Measurements from ENCODE around the gene CABP2.
A peak's percentile ranks its signal among the peaks of the same experiment; 100 is the strongest.
"Not testable (repeated sequence)": the region's sequence is repeated elsewhere in the genome, so short reads cannot be mapped to it uniquely, and the experiment has no call there.

Gene CABP2

GRCh38 chr11:67522844-67523555 is at the start of gene CABP2:
Gene CABP2 (minus strand): TSS chr11:67523446. CDS start chr11:67523326, 120 bp downstream.
- no peak for TF ChIP-seq CTCF (IDR thresholded peaks at IDR 0.05; ENCODE audit: low read depth, low read length, missing control alignments)
- H3K4me3 ChIP-seq (ENCODE audit: low read depth, low read length), result no peak within 1 kb of the TSS
- no peak for DNase-seq (ENCODE audit: low read depth)

GRCh38 chr11:67572747-67573419 is 49.6 kb upstream of the CABP2 start:
- DNase-seq (ENCODE audit: low read depth), result no peak
- H3K4me3 ChIP-seq (ENCODE audit: low read depth, low read length), result no peak overlapping the region
- TF ChIP-seq CTCF (IDR thresholded peaks at IDR 0.05; ENCODE audit: low read depth, low read length, missing control alignments), result peak; percentile 82

DNA sequence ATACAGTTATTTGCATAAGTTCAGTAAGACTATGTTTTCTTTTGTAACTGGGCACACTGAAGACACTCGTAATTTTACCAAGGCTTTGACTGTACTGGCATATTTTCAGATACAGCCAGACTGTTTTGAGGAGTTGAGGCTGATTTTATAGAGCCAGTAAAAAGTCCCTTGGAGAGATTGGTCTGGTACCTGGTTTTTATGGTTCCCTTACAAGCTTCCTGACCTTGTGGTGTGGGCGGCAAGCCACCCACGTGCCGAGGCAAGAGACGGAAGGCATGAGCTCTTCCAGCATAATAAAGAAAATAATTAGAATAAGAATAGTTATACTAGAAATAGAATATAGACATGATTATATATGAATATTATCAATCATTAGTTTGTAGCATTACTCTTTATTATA is 49.1 kb upstream of the CABP2 start:
- no peak for DNase-seq (ENCODE audit: low read depth)
- no peak for TF ChIP-seq CTCF (IDR thresholded peaks at IDR 0.05; ENCODE audit: low read depth, low read length, missing control alignments)
- no peak overlapping the region for H3K4me3 ChIP-seq (ENCODE audit: low read depth, low read length)

GRCh38 chr11:67571443-67571842 is 48.2 kb upstream of the CABP2 start:
- no peak for TF ChIP-seq CTCF (IDR thresholded peaks at IDR 0.05; ENCODE audit: low read depth, low read length, missing control alignments)
- DNase-seq (ENCODE audit: low read depth), result no peak
- H3K4me3 ChIP-seq (ENCODE audit: low read depth, low read length), result no peak overlapping the region

GRCh38 chr11:67564230-67564629 is 41.0 kb upstream of the CABP2 start:
- DNase-seq (ENCODE audit: low read depth), result no peak
- no peak overlapping the region for H3K4me3 ChIP-seq (ENCODE audit: low read depth, low read length)

GRCh38 chr11:67563705-67564114 is 40.5 kb upstream of the CABP2 start:
- DNase-seq (ENCODE audit: low read depth); H3K4me3 ChIP-seq (ENCODE audit: low read depth, low read length): not testable (repeated sequence)

More at GRCh38 chr11:67564230-67564629, 41.0 kb upstream of the CABP2 start:
- no peak for TF ChIP-seq CTCF (IDR thresholded peaks at IDR 0.05; ENCODE audit: low read depth, low read length, missing control alignments)

DNA sequence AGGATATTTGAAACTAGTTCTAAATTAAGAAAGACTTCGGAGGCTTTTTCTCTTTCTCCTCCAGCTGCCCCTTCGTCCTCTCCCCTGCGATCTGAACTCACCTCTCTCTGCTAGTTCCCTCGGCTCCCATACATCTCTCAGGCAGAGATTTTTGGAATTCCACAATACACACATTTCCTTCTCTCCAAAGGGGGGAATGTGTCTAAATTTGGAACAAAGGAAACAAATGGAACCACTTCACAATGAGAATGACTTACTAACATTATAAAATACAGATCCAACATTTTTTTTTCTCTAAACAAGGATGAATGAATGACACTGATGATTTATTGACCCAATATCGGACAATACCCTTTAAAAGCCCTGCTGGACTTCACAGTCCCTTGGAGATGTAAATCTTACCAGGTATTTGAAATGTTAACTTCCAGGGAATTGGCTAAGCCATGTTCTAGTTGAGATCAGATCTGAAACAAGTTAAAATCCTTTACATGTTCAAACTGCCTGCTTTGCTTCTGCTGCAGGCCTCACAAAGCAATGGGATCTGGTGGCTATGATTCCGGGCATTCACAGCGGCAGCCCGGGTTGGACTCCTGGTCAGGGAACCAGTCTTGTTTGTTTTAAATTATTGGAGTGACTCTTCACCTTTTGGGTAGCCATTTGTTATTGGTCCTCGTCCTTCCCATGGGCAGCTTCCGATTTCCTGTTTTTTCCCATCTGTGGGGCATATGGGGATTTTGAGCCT is 39.9 kb upstream of the CABP2 start:
- no peak overlapping the region for H3K4me3 ChIP-seq (ENCODE audit: low read depth, low read length)
- TF ChIP-seq CTCF (IDR thresholded peaks at IDR 0.05; ENCODE audit: low read depth, low read length, missing control alignments), result no peak
- DNase-seq (ENCODE audit: low read depth), result no peak

Measured in GM12864 (cell line).